Astrocyte of the cerebellum (primary cell): ENCODE results near the gene ITGA1.

Source experiments
- DNase-seq: peaks from one replicate; pipeline ENCODE4 v3.0.0-alpha.2; 2011; ENCODE audit warnings: low read depth
- H3K4me3 ChIP-seq: 2 replicates; pipeline ENCODE4 v1.5.1; 2011; ENCODE audit warnings: mild to moderate bottlenecking, low read depth, low read length, moderate library complexity
- in situ Hi-C: cut with HindIII; loops from 2 replicates; pipeline ENCODE4 v1.10.0; 2017; ENCODE audit warnings: low sequenced_read_pairs
- TF ChIP-seq, protein P1 (sequence below): IDR thresholded peaks from 2 replicates; pipeline ENCODE4 v1.5.1; 2012; ENCODE audit warnings: low read length, low read depth, moderate library complexity, mild to moderate bottlenecking; ENCODE audit errors: missing control alignments

ITGA1 gene

DNA sequence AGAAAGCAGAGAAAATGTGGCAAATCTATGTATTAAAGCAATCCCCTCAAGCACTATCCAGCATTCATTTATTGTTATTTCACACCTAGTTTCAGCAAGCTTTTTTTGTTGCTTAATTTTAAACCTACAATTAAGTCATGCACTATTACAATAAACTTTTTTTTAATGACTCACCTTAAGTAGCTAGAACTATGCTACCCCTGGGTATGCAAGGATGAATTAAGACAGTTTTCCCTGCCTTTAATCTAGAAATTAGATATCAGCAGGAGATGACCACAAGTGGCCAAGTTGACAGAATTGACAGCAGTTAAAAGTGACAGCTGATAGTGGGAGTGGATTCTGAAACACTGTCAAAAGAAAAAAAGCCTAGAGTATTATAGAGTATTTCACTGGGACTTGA is 20.0 kb downstream of the ITGA1 start:
- TF ChIP-seq, protein P1, sequence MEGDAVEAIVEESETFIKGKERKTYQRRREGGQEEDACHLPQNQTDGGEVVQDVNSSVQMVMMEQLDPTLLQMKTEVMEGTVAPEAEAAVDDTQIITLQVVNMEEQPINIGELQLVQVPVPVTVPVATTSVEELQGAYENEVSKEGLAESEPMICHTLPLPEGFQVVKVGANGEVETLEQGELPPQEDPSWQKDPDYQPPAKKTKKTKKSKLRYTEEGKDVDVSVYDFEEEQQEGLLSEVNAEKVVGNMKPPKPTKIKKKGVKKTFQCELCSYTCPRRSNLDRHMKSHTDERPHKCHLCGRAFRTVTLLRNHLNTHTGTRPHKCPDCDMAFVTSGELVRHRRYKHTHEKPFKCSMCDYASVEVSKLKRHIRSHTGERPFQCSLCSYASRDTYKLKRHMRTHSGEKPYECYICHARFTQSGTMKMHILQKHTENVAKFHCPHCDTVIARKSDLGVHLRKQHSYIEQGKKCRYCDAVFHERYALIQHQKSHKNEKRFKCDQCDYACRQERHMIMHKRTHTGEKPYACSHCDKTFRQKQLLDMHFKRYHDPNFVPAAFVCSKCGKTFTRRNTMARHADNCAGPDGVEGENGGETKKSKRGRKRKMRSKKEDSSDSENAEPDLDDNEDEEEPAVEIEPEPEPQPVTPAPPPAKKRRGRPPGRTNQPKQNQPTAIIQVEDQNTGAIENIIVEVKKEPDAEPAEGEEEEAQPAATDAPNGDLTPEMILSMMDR = no peak
- DNase-seq = no peak
- H3K4me3 ChIP-seq = no peak overlapping the region
- in situ Hi-C loops = no loop called here

DNA sequence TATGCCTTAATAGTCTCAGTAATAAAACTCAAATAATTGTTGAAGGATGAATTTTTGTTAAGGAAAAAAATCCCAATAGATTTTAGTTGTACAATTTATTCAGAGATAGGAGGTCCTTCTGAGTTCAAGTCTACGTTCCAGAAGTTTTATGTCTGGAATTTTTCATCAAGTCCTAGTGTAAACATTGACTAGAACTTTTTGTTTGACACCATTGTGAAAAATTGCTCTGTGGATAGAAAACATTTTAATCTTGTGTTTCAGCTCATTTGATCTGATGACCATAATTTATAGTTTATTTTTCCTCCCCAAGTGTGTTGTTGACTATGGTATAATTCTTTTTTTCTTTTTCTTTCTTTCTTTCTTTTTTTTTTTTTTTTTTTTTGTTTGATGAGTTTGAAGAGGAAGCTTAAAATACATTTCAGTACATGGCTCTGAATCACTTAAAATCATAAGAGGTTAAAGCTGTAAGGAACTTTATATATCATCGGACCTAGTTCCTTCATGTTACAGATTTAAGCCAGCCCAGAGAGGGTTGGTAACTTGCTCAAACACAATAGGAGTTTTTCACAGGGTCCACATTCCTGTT is 20.7 kb downstream of the ITGA1 start:
- DNase-seq = no peak
- in situ Hi-C loops = no loop called here
- H3K4me3 ChIP-seq = no peak overlapping the region
- TF ChIP-seq, protein P1 = no peak

DNA sequence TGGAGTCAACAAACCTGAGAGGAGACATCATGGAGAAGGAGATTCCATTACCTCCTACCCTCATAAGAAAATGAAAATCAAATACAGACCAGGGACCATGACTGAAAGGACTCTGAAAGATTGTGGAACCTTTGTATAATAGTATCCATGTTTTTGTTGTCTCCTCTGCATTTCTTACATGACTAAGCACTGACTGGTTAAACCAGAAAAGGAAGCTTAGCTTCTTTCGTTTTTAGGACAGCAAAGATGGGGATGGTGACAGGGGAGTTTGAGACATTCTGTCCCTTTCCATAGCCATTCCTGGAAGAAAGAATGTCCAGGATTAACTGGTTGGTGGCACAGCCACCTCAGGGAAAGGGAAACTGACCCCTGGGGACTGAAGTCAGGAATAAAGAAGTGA is 22.2 kb downstream of the ITGA1 start:
- H3K4me3 ChIP-seq = no peak overlapping the region
- TF ChIP-seq, protein P1 = no peak
- DNase-seq = no peak
- in situ Hi-C loops = no loop called here

DNA sequence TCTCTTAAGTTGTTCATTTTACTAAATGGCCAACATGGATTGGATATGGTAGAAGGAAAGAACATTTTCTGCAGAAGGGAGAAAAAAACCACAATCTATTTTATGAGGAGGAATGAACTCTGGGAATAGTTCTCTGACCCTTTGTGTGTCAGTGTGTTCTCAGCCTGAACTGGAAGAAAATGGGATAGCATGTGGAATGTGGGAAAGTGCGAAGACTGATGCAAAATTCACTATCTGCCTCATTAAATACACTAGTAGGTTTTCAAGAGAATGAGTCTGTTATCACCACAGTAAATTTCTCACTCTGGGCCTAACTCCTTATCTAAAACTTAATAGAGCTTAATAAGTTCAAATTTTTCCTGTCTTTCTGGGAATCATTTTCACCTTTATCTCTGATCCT is 22.7 kb downstream of the ITGA1 start:
- in situ Hi-C loops = no loop called here

DNA sequence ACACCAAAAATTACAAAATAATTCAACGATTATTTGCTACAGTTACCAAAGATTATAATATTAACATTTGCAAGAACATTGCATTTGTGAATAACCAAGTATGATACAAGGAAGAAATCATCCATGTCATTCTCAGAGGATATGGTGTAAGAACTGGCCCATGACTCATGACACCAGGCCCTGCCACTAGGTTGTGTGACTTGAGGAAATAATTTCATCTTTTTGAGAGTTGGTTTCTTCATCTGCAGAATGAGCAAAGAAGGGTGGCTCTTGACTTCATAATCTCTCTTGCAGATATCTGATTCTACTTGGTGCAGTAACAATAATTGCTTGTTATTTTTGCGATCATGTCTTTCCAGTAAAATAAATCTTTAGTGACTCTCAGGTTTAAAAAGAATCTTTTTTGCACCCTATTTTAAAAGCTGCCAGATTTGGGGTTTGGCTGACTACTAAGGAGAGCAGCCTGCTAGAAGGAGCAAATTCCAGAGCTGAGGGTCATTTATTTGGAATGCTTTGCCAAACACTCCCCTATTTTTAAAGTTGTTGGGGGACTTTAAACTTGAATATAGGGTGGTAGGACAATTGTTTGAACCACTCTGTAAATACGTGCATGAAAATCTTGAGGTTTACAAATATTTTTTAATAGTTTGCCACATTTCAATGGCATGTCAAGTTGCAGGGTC is 23.5 kb downstream of the ITGA1 start:
- in situ Hi-C loops = no loop called here
- TF ChIP-seq, protein P1 = no peak
- no peak overlapping the region for H3K4me3 ChIP-seq
- no peak for DNase-seq

More for the DNA sequence above, 22.7 kb downstream of the ITGA1 start:
- no peak for DNase-seq
- H3K4me3 ChIP-seq = no peak overlapping the region
- TF ChIP-seq, protein P1 = no peak

DNA sequence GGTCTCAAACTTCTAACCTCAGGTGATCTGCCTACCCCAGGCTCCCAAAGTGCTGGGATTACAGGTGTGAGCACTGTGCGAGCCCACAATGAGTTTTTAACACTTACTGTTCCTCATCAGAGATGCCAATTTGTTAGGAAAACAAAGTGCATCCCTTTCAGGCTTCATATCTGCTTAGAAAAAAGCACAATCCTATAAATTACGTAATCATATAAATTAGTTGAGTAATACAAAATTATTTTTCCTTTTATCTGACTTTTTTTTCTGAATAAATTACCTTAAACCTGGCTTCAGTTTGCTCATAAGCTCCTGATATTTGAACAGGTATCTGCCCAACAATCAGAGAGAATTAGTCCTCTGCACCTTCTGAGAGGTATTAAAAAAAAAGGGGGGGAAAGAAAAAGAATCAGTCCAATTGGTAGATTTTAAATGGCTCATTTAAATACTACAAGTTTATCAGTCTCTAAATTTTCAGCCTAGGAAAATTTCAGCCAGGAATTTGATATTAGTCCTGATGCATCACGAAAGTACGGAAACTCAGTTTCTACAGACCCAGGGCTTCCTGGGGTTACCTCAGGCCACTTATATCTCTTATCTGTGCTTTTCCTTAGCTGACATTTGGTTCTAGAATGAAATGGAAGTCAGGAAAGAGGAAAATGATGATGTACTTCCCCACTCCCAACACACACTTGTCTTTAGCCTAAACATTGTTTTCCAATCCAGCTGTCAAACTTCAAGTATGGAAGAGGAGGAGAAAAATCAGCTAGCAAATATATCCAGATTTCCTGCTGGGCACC is 26.8 kb downstream of the ITGA1 start:
- in situ Hi-C loops = no loop called here
- no peak overlapping the region for H3K4me3 ChIP-seq
- TF ChIP-seq, protein P1 = no peak
- DNase-seq = no peak
